ENCODE measurements around the gene DHX15. TPM values are rescaled to one million over a fixed set of nuclear protein-coding genes. Genes with fewer than 3 reads are reported as not detected.
A peak's percentile ranks its signal among the peaks of the same experiment; 100 is the strongest.

The DHX15 gene
- total and polyA plus RNA-seq, 9 of the 15 experiments (the other 6 are each of a cell fraction or from before 2014, with no cell fraction given), result 165 to 287 (median 208) TPM

- no TSS peak for BruUV-seq (replicated peaks)
- ChIA-PET CTCF (ENCODE audit: low intra/inter-chr PET ratio) (no interaction called here), POLR2A (interaction anchor here (0.6 to 1.0 kb wide), 2 partner anchors 10 to 705 kb away, joined by 3 to 4 read pairs; no protein-coding TSS in a partner anchor)
- Histone ChIP-seq H3K4me2 (ENCODE audit: insufficient read depth, low read length) (no peak overlapping the region), H3K36me3 (ENCODE audit: control insufficient read depth, insufficient read depth, low read length) (peaks cover 80% of the 10 kb centered on the region), H3K4me1 (replicated peaks in 1 of 2; ENCODE audit: control insufficient read depth in 2 of 2, insufficient read depth in 2 of 2, low read length in 2 of 2) (no peaks in the 10 kb centered on the region), H3K27ac (ENCODE audit: extremely low read depth, low read depth, low read length) (no peak overlapping the region), H4K20me1 (replicated peaks; ENCODE audit: control insufficient read depth, insufficient read depth, low read length) (no peaks in the 10 kb centered on the region), H3K9me3 (replicated peaks; ENCODE audit: control insufficient read depth, insufficient read depth, low read depth, low read length) (no peaks in the 10 kb centered on the region), H3K4me3 (no peak overlapping the region), H3K9me1 (ENCODE audit: control insufficient read depth, insufficient read depth, low read length) (no peaks in the 10 kb centered on the region), H2AFZ (ENCODE audit: low read depth, low read length) (no peak overlapping the region), H3K9ac (ENCODE audit: insufficient read depth in 1 of 2, low read depth in 2 of 2, low read length in 2 of 2) (no peak overlapping the region), H3K27me3 (ENCODE audit: control insufficient read depth in 2 of 2, insufficient read depth in 2 of 2, low read length in 2 of 2) (no peaks in the 10 kb centered on the region), H3K79me2 (ENCODE audit: control insufficient read depth, insufficient read depth, low read length) (peaks cover 6% of the 10 kb centered on the region; the same call in 2 of the 3 replicates)
- intact Hi-C loops (cut with micrococcal nuclease), result no loop called here
- DNase-seq (ENCODE audit: extremely low read depth in 1 of 4, low spot score in 3 of 4), result no peak
- in situ Hi-C loops (cut with MboI), result no loop called here
- WGBS (ENCODE audit: insufficient coverage, low coverage, missing lambda C conversion rate), result 93% methylated on average over 1 of the region's 1 CpG
- no peak for ATAC-seq
- TF ChIP-seq POLR2AphosphoS2 (IDR thresholded peaks at IDR 0.05; ENCODE audit: low read length) (no peak), NCOA1 (IDR thresholded peaks at IDR 0.05; ENCODE audit: low read depth) (no peak), STAG1 (CRISPR knock-in tag; IDR thresholded peaks at IDR 0.05; ENCODE audit: borderline replicate concordance) (no peak), ZMIZ1 (IDR thresholded peaks at IDR 0.05; ENCODE audit: low read depth in 2 of 2, low read length in 2 of 2) (no peak), ZNF436 (CRISPR knock-in tag; IDR thresholded peaks at IDR 0.05) (no peak), LARP7 (IDR thresholded peaks at IDR 0.05) (no peak), KAT8 (IDR thresholded peaks at IDR 0.05; ENCODE audit: low read depth) (no peak), MCM7 (IDR thresholded peaks at IDR 0.05) (no peak), E2F5 (CRISPR knock-in tag; IDR thresholded peaks at IDR 0.05) (no peak)
- FAIRE-seq, result peak; percentile 35
Observed at GRCh38 chr4:24519649-24520048, 64.7 kb downstream of the DHX15 start.

Data from K562 (cell line).